ENCODE results near the gene PTPRF. TPM values are rescaled to one million over a fixed set of nuclear protein-coding genes. Genes with fewer than 3 reads are reported as not detected.

Gene PTPRF
- total RNA-seq, 1 experiment from 2014 or later: 110 TPM

DNA sequence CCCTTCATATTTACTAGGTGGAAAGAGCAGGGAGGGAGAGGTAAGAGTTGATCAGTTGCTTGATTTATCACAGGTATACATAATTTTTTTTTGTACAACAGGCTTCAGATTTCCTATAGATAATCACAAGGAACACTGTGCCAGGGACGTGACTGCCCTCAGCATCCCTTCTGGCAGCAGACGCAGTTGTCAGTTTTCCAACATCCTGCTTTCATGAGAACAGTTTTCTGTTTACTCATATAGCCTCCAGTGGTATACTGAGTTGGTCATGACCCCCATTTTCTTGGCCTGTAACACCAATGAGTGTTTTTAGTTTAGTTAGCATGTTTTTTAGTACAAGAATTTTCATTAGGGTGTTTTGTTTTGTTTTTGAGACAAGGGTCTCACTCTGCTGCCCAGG, 37.9 kb upstream of the PTPRF start:
- Histone ChIP-seq H3K9me3 (ENCODE audit: low read depth, low read length, poor library complexity, severe bottlenecking) (peaks cover 11% of the 10 kb centered on the region), H3K4me3 (ENCODE audit: low read depth, low read length, poor library complexity, severe bottlenecking) (no peak overlapping the region), H3K36me3 (ENCODE audit: insufficient read depth, low read length, poor library complexity, severe bottlenecking) (no peaks in the 10 kb centered on the region), H3K27ac (ENCODE audit: low read depth, low read length, poor library complexity, severe bottlenecking) (no peak overlapping the region), H3K4me1 (ENCODE audit: insufficient read depth, low read length, poor library complexity, severe bottlenecking) (no peaks in the 10 kb centered on the region), H3K27me3 (replicated peaks; ENCODE audit: insufficient read depth, low read depth, low read length, poor library complexity) (no peaks in the 10 kb centered on the region)
- ChIA-PET POLR2A (ENCODE audit: low non-redundant PET) (interaction anchor here (0.6 kb wide), 1 partner anchor 26 kb away, joined by 4 read pairs; no protein-coding TSS in a partner anchor), CTCF (no interaction called here)
- no peak for DNase-seq (ENCODE audit: low spot score)
- BruUV-seq (replicated peaks): no TSS peak
- intact Hi-C loops (cut with micrococcal nuclease; ENCODE audit: unreplicated experiment): no loop called here
- no peak for TF ChIP-seq EZH2 (IDR thresholded peaks at IDR 0.05; ENCODE audit: borderline replicate concordance, low read depth, low read length, poor library complexity, severe bottlenecking)
- TF ChIP-seq CTCF (conservative IDR thresholded peaks at IDR 0.05; ENCODE audit: low read depth, low read length): no peak

- no peaks in the 10 kb centered on the region for H3K4me1 ChIP-seq (ENCODE audit: insufficient read depth, low read length, poor library complexity, severe bottlenecking)
- H3K27ac ChIP-seq (ENCODE audit: low read depth, low read length, poor library complexity, severe bottlenecking): no peak overlapping the region
- no TSS peak for BruUV-seq (replicated peaks)
- no peaks in the 10 kb centered on the region for H3K27me3 ChIP-seq (replicated peaks; ENCODE audit: insufficient read depth, low read depth, low read length, poor library complexity)
- CTCF ChIA-PET: no interaction called here
- H3K9me3 ChIP-seq (ENCODE audit: low read depth, low read length, poor library complexity, severe bottlenecking): peaks cover 7% of the 10 kb centered on the region
- TF ChIP-seq EZH2 (IDR thresholded peaks at IDR 0.05; ENCODE audit: borderline replicate concordance, low read depth, low read length, poor library complexity, severe bottlenecking) (no peak), CTCF (conservative IDR thresholded peaks at IDR 0.05; ENCODE audit: low read depth, low read length) (no peak)
- H3K4me3 ChIP-seq (ENCODE audit: low read depth, low read length, poor library complexity, severe bottlenecking): no peak overlapping the region
- no peaks in the 10 kb centered on the region for H3K36me3 ChIP-seq (ENCODE audit: insufficient read depth, low read length, poor library complexity, severe bottlenecking)
- DNase-seq (ENCODE audit: low spot score): peak; percentile 11
- intact Hi-C loops (cut with micrococcal nuclease; ENCODE audit: unreplicated experiment): no loop called here
- POLR2A ChIA-PET (ENCODE audit: low non-redundant PET): no interaction called here
Observed at GRCh38 chr1:43493661-43494450, 36.8 kb upstream of the PTPRF start.

DNA sequence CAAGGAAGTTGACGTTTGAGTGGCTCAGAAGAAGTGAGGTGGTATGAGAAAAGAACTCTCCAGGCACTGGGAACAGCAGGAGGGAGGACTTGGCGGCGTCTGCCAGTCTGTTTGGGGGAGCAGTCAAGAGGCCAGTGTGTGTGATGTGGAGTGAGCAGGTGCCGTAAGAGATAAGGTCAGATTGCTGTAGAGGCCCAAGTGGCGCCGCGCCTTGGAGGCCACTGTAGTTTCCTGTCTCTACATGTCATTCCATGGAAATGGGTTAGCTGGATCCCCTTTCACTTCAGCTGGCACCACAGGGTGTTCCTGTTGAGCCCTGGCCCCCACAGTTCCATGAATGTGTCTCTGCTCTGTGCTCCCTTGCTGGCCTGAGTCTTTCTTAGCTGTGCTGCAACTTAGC, 35.5 kb upstream of the PTPRF start:
- no peaks in the 10 kb centered on the region for H3K4me1 ChIP-seq (ENCODE audit: insufficient read depth, low read length, poor library complexity, severe bottlenecking)
- no peak overlapping the region for H3K4me3 ChIP-seq (ENCODE audit: low read depth, low read length, poor library complexity, severe bottlenecking)
- H3K36me3 ChIP-seq (ENCODE audit: insufficient read depth, low read length, poor library complexity, severe bottlenecking): no peaks in the 10 kb centered on the region
- TF ChIP-seq CTCF (conservative IDR thresholded peaks at IDR 0.05; ENCODE audit: low read depth, low read length): no peak
- no peak for DNase-seq (ENCODE audit: low spot score)
- no peak overlapping the region for H3K27ac ChIP-seq (ENCODE audit: low read depth, low read length, poor library complexity, severe bottlenecking)
- POLR2A ChIA-PET (ENCODE audit: low non-redundant PET): no interaction called here
- BruUV-seq (replicated peaks): no TSS peak
- H3K9me3 ChIP-seq (ENCODE audit: low read depth, low read length, poor library complexity, severe bottlenecking): peaks cover 7% of the 10 kb centered on the region
- CTCF ChIA-PET: no interaction called here
- no peaks in the 10 kb centered on the region for H3K27me3 ChIP-seq (replicated peaks; ENCODE audit: insufficient read depth, low read depth, low read length, poor library complexity)
- intact Hi-C loops (cut with micrococcal nuclease; ENCODE audit: unreplicated experiment): no loop called here
